Measurements from ENCODE around the gene OPA3. TPM values are rescaled to one million over a fixed set of nuclear protein-coding genes. Genes with fewer than 3 reads are reported as not detected.

OPA3 gene
- total RNA-seq, 2 experiments from 2014 or later: 5.8 to 12.0 TPM

DNA sequence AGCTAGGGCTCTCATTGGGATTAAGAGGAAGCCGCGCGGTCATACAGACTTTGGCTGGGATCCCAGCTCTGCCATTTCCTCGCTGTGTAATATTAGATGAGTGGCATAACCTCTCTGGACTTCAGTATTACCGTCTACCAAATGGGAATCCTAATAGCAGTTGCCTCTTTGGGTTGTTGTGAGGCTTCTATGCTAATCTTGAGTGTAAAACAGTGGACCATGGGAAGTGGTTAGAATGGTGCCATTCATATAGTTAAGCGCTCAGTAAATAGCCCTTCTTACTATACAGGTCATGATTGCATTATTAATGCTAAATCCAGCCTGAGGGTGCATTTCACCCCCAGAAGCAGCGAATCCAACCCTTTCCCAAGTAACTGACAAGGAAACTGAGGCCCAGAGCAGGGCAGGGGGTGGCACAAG is 566 bp upstream of the OPA3 start:
- H3K27ac ChIP-seq (ENCODE audit: low read depth, low read length, poor library complexity, severe bottlenecking): peak overlapping the region; percentile 77
- CTCF ChIA-PET (ENCODE audit: unreplicated experiment): no interaction called here
- intact Hi-C loops (cut with micrococcal nuclease; ENCODE audit: unreplicated experiment): no loop called here

DNA sequence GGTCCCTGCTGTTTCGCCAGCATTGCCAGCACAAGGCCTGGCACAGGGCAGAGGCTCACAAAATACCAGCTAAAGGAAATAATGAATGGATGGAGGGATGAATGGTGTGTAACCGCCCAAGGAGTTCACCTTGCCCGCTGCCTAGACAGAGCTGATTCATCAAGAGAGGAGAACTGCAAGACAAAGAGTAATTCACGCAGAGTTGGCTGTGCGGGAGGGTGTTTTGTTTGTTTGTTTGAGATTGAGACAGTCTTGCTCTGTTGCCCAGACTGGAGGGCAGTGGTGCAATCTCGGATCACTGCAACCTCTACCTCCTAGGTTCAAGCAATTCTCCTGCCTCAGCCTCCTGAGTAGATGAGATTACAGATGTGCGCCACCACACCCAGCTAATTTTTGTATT is 3.0 kb downstream of the OPA3 start:
- H3K27ac ChIP-seq (ENCODE audit: low read depth, low read length, poor library complexity, severe bottlenecking): no peak overlapping the region
- H3K9me2 ChIP-seq (ENCODE audit: insufficient read depth, low read length): no peaks in the 10 kb centered on the region
- H3K9me3 ChIP-seq (ENCODE audit: low read length): no peaks in the 10 kb centered on the region
- H3K79me2 ChIP-seq (ENCODE audit: insufficient read depth, low read depth, low read length): peaks cover 25% of the 10 kb centered on the region; the same call in 1 of the 2 replicates
- no peak for TF ChIP-seq EZH2phosphoT487 (IDR thresholded peaks at IDR 0.05; ENCODE audit: borderline replicate concordance, low read depth, low read length)
- TF ChIP-seq, protein P1, sequence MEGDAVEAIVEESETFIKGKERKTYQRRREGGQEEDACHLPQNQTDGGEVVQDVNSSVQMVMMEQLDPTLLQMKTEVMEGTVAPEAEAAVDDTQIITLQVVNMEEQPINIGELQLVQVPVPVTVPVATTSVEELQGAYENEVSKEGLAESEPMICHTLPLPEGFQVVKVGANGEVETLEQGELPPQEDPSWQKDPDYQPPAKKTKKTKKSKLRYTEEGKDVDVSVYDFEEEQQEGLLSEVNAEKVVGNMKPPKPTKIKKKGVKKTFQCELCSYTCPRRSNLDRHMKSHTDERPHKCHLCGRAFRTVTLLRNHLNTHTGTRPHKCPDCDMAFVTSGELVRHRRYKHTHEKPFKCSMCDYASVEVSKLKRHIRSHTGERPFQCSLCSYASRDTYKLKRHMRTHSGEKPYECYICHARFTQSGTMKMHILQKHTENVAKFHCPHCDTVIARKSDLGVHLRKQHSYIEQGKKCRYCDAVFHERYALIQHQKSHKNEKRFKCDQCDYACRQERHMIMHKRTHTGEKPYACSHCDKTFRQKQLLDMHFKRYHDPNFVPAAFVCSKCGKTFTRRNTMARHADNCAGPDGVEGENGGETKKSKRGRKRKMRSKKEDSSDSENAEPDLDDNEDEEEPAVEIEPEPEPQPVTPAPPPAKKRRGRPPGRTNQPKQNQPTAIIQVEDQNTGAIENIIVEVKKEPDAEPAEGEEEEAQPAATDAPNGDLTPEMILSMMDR (conservative IDR thresholded peaks at IDR 0.05; ENCODE audit: low read length): no peak
- H3K36me3 ChIP-seq (ENCODE audit: insufficient read depth, low read length): peaks cover 16% of the 10 kb centered on the region
- intact Hi-C loops (cut with micrococcal nuclease; ENCODE audit: unreplicated experiment): no loop called here
- H3K4me3 ChIP-seq (ENCODE audit: low read depth, low read length, poor library complexity, severe bottlenecking): no peak overlapping the region
- no peaks in the 10 kb centered on the region for H4K20me1 ChIP-seq (ENCODE audit: insufficient read depth, low read length)
- ChIA-PET CTCF (ENCODE audit: unreplicated experiment) (no interaction called here), POLR2A (no interaction called here)
- H2AFZ ChIP-seq (ENCODE audit: low read length): no peak overlapping the region
- H3K4me1 ChIP-seq (ENCODE audit: insufficient read depth, low read length, poor library complexity, severe bottlenecking): peaks cover 10% of the 10 kb centered on the region
- H3K4me2 ChIP-seq (ENCODE audit: low read length): no peak overlapping the region
- DNase-seq (ENCODE audit: low spot score): no peak
- no TSS peak for BruUV-seq (replicated peaks)

More for the DNA sequence above, 566 bp upstream of the OPA3 start:
- H3K9me2 ChIP-seq (ENCODE audit: insufficient read depth, low read length): no peaks in the 10 kb centered on the region
- H3K36me3 ChIP-seq (ENCODE audit: insufficient read depth, low read length): peaks cover 16% of the 10 kb centered on the region
- POLR2A ChIA-PET: interaction anchor here (0.5 to 1.5 kb wide), 2 partner anchors 56 to 125 kb away, joined by 4 to 5 read pairs; no protein-coding TSS in a partner anchor
- no peak for DNase-seq (ENCODE audit: low spot score)
- peak overlapping the region; percentile 80 for H3K4me2 ChIP-seq (ENCODE audit: low read length)
- H3K4me1 ChIP-seq (ENCODE audit: insufficient read depth, low read length, poor library complexity, severe bottlenecking): peaks cover 10% of the 10 kb centered on the region
- peak overlapping the region; percentile 62; the same call in 1 of the 2 replicates for H2AFZ ChIP-seq (ENCODE audit: low read length)
- H4K20me1 ChIP-seq (ENCODE audit: insufficient read depth, low read length): no peaks in the 10 kb centered on the region
- H3K4me3 ChIP-seq (ENCODE audit: low read depth, low read length, poor library complexity, severe bottlenecking): peak overlapping the region; percentile 93
- H3K79me2 ChIP-seq (ENCODE audit: insufficient read depth, low read depth, low read length): peaks cover 25% of the 10 kb centered on the region; the same call in 1 of the 2 replicates
- no peaks in the 10 kb centered on the region for H3K9me3 ChIP-seq (ENCODE audit: low read length)
- no peak for TF ChIP-seq EZH2phosphoT487 (IDR thresholded peaks at IDR 0.05; ENCODE audit: borderline replicate concordance, low read depth, low read length)
- TF ChIP-seq, protein P1 (conservative IDR thresholded peaks at IDR 0.05; ENCODE audit: low read length): no peak
- TSS peak; percentile 96 for BruUV-seq (replicated peaks)

DNA sequence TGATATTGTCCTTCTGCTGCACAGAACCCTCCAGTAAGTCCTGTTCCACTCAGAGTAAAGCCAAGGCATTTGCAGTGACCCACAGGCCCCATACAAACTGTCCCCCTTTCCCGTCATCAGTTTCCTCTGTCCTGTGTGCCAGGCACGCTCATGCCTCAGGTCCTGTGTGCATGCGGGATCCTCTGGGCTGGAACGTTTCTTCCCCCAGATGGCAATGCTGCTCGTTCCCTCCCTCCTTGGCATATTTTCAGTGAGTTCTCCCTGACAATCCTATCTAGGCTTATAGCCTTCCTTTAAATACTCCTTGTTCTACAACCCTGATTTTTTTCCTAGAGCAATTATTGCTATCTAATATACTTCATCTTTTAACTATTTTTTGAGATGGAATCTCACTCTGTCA is 5.7 kb downstream of the OPA3 start:
- no peak overlapping the region for H3K27ac ChIP-seq (ENCODE audit: low read depth, low read length, poor library complexity, severe bottlenecking)
- H3K79me2 ChIP-seq (ENCODE audit: insufficient read depth, low read depth, low read length): peaks cover 22% of the 10 kb centered on the region; the same call in 1 of the 2 replicates
- no peaks in the 10 kb centered on the region for H4K20me1 ChIP-seq (ENCODE audit: insufficient read depth, low read length)
- CTCF ChIA-PET (ENCODE audit: unreplicated experiment): no interaction called here
- DNase-seq (ENCODE audit: low spot score): no peak
- no peaks in the 10 kb centered on the region for H3K9me3 ChIP-seq (ENCODE audit: low read length)
- TF ChIP-seq EZH2phosphoT487 (IDR thresholded peaks at IDR 0.05; ENCODE audit: borderline replicate concordance, low read depth, low read length): no peak
- TF ChIP-seq, protein P1 (conservative IDR thresholded peaks at IDR 0.05; ENCODE audit: low read length): no peak
- POLR2A ChIA-PET: no interaction called here
- H3K4me1 ChIP-seq (ENCODE audit: insufficient read depth, low read length, poor library complexity, severe bottlenecking): peaks cover 8% of the 10 kb centered on the region
- H3K4me2 ChIP-seq (ENCODE audit: low read length): no peak overlapping the region
- no peak overlapping the region for H3K4me3 ChIP-seq (ENCODE audit: low read depth, low read length, poor library complexity, severe bottlenecking)
- peaks cover 16% of the 10 kb centered on the region for H3K36me3 ChIP-seq (ENCODE audit: insufficient read depth, low read length)
- no peaks in the 10 kb centered on the region for H3K9me2 ChIP-seq (ENCODE audit: insufficient read depth, low read length)
- intact Hi-C loops (cut with micrococcal nuclease; ENCODE audit: unreplicated experiment): no loop called here
- no TSS peak for BruUV-seq (replicated peaks)
- H2AFZ ChIP-seq (ENCODE audit: low read length): no peak overlapping the region
